NOMO-1 (cell line): ENCODE results near the gene DMRTB1.

Source experiments
- DNase-seq, 2 experiments: peaks; one replicate each; lab custom pipeline; 2025; ENCODE audit not compliant: unreplicated experiment in 2 of 2; lab: John Stamatoyannopoulos, UW

Gene DMRTB1

GRCh38 chr1:53459321-53460175, at the start of gene DMRTB1:
Gene DMRTB1, plus strand, starts transcription at chr1:53459399. Its CDS starts 55 bp downstream, at chr1:53459454.
- no peak for DNase-seq

GRCh38 chr1:53409695-53410094, 49.5 kb upstream of the DMRTB1 start:
- no peak for DNase-seq

GRCh38 chr1:53410100-53410541, 49.1 kb upstream of the DMRTB1 start:
- no peak for DNase-seq

GRCh38 chr1:53410701-53411100, 48.5 kb upstream of the DMRTB1 start:
- DNase-seq: no peak

GRCh38 chr1:53411541-53412152, 47.6 kb upstream of the DMRTB1 start:
- no peak for DNase-seq

GRCh38 chr1:53412285-53413174, 46.7 kb upstream of the DMRTB1 start:
- DNase-seq: no peak

- DNase-seq: no peak
Measured at GRCh38 chr1:53413175-53414001, 45.8 kb upstream of the DMRTB1 start.

GRCh38 chr1:53414632-53415031, 44.6 kb upstream of the DMRTB1 start:
- no peak for DNase-seq

GRCh38 chr1:53415432-53415831, 43.8 kb upstream of the DMRTB1 start:
- no peak for DNase-seq

- DNase-seq: no peak
Measured at GRCh38 chr1:53416269-53416813, 42.9 kb upstream of the DMRTB1 start.

- no peak for DNase-seq
Measured at GRCh38 chr1:53417074-53417511, 42.1 kb upstream of the DMRTB1 start.

GRCh38 chr1:53419034-53419433, 40.2 kb upstream of the DMRTB1 start:
- no peak for DNase-seq

- no peak for DNase-seq
Measured at GRCh38 chr1:53420341-53420740, 38.9 kb upstream of the DMRTB1 start.

- DNase-seq: no peak
Measured at GRCh38 chr1:53421208-53421607, 38.0 kb upstream of the DMRTB1 start.

GRCh38 chr1:53430261-53430660, 28.9 kb upstream of the DMRTB1 start:
- no peak for DNase-seq

GRCh38 chr1:53430779-53431178, 28.4 kb upstream of the DMRTB1 start:
- DNase-seq: no peak

GRCh38 chr1:53431244-53431643, 28.0 kb upstream of the DMRTB1 start:
- DNase-seq: no peak

- DNase-seq: no peak
Measured at GRCh38 chr1:53431805-53432565, 27.2 kb upstream of the DMRTB1 start.

GRCh38 chr1:53432611-53433010, 26.6 kb upstream of the DMRTB1 start:
- DNase-seq: no peak
